GM10266 (cell line): Measurements from ENCODE around the gene RGS6.

Source experiments
- DNase-seq: peaks from one replicate; pipeline ENCODE4 v3.0.0; 2012; ENCODE audit errors: extremely low spot score
- TF ChIP-seq, protein P1 (sequence below): IDR thresholded peaks from 2 replicates; pipeline ENCODE4 v1.5.1; 2012; ENCODE audit warnings: mild to moderate bottlenecking, low read depth; ENCODE audit not compliant: control insufficient read depth, insufficient read depth; ENCODE audit errors: missing control alignments

Gene RGS6

DNA sequence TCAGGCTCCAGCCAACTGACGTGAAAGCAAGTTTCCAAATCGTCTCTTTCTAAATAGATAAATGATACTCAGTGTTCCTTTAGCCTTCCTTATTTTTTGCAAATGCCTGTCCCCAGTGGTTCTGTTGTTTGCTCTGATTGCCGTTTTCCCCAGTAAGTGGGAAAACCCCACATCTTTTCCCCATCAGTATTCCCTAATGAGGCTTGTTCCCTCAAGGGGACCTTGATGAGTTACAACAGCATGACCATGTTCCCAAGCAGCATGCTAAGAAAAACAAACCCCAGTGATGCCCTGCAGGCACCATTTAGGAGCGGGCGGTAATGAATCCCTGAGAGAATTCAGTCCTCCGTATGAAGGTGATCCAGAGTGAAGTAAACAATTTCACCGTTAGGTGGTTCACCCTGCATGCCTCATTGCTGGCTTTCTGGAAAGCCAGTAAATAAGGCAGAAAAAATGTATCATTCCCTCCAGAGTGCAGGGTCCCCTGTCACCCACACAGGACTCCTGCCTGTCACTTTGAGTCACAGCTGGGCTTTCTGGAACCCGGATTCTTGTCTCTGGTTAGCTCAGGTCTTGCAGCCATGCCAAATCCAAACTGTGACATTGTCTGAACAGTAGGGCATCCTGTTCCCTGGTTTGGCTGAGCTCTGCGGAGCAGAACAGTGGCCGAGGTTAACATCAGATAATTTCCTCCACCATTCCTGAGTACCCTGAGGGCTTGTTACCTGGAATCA is 222.6 kb downstream of the RGS6 start:
- DNase-seq: no peak
- TF ChIP-seq, protein P1, sequence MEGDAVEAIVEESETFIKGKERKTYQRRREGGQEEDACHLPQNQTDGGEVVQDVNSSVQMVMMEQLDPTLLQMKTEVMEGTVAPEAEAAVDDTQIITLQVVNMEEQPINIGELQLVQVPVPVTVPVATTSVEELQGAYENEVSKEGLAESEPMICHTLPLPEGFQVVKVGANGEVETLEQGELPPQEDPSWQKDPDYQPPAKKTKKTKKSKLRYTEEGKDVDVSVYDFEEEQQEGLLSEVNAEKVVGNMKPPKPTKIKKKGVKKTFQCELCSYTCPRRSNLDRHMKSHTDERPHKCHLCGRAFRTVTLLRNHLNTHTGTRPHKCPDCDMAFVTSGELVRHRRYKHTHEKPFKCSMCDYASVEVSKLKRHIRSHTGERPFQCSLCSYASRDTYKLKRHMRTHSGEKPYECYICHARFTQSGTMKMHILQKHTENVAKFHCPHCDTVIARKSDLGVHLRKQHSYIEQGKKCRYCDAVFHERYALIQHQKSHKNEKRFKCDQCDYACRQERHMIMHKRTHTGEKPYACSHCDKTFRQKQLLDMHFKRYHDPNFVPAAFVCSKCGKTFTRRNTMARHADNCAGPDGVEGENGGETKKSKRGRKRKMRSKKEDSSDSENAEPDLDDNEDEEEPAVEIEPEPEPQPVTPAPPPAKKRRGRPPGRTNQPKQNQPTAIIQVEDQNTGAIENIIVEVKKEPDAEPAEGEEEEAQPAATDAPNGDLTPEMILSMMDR: no peak

DNA sequence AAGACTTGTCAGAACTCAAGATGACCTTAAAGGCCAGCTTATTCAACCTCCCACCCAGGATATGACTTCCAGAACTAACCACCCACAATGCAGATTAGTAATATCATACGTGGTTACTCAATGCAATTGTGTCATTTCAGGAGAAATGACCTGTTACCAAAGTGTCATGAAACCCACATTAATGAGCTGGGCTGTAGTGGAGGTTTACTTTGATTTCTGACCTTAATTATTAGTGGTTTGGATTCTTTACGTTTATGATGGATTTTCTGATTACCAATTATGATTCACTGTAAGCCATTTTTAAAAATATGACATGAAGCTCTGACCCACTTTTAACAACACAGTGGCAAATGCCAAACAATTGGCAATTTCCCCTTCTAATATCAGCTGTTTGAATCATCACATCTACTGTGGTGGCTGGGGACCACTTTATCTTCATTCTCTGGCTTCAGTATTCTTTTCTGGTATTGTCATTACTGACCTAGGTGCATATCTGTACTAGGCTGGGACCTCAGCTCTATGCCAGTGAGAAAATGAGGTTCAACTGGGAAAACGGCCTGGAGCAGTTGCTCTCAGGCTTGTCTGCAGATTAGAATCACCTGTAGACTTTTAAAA is 223.3 kb downstream of the RGS6 start:
- TF ChIP-seq, protein P1: no peak
- DNase-seq: no peak

DNA sequence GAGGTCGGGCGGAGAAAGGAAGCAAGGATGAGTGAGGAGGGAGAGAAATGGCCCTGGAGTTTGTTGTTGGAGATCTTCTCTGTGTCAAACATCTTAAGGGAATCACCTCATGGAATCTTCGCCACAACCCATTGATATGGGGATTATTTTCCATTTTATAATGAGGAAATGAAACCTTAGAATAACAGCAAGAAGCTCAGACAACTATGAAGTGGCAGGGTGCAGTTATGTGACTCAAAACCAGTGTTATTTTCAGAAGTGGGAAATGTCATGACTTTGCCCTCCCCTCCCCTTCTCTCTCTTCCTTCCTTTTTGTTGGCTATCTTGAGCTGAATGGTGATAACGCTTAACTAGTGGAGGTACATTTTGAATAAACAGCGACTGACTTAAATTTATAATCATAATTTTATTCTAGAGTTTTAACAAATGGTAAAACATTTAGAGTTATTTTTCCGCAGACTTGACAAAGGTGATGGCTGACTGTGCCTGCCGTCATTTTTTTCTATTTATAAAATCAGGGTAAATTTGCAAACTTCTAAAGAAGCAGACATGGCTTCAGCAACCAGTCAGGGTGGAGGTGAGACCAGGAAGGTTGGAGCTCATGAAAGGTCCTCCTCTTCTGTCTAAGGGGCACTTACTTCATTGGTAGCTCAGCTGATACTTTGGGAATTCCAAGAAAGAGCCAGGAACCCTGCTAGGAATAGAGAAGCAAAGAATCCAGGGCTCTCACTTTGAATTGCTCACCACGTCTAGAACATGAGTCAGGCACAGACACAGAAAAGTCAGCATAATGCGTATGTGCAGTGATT is 232.4 kb downstream of the RGS6 start:
- TF ChIP-seq, protein P1: no peak
- peak; percentile 8 for DNase-seq

DNA sequence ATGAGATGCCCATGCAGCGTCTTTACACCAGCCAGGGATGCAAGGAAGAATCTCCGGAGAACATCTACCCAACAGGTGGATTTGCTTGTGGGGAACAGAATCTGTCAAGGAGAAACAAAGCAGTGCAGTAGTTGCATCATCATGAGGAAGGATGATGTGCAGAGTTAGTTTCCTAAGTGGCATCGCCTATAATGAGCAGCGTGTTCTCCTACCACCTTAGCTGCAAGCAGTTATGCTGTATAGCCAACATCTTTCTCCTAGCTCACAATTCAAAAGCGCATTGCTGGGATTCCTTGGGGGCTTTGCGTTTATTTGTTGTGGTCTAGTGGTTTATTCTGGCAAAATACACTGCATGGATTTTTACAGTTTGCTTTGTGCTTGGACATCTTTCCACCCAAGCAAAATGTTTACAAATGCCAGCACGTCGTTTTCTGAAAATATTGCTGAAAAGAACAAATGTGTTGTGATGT is 233.0 kb downstream of the RGS6 start:
- no peak for DNase-seq
- TF ChIP-seq, protein P1: no peak

DNA sequence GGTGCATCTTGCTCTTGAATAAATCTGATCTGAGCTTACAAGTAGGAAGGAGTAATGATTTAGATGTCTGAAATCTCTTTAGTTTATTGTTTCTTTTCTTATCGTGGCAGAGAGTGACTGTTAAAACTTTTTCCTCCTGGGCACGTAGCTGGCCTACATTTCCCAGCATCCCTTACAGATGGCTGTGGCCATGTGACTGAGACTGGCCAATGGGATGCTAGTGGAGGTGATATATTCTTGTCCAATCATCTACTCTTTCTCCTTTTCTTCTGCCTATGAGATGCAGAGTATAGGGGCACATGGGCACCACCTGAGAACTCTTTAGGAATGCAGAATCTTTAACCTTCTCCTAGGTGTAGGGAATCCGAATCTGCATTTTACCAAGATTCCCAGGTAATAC is 237.3 kb downstream of the RGS6 start:
- no peak for DNase-seq

GRCh38 chr14:72172049-72172448 is 239.8 kb downstream of the RGS6 start:
- TF ChIP-seq, protein P1: no peak
- DNase-seq: no peak

More for the DNA sequence above, 237.3 kb downstream of the RGS6 start:
- TF ChIP-seq, protein P1: no peak
